GM12891 (cell line): ENCODE measurements around the gene FANK1.

Source experiments
- PAX5 ChIP-seq: IDR thresholded peaks from 2 replicates; pipeline ENCODE4 v1.6.1; 2011; ENCODE audit warnings: low read length, moderate library complexity, mild to moderate bottlenecking; ENCODE audit not compliant: insufficient read depth, severe bottlenecking
- POLR2A ChIP-seq: IDR thresholded peaks from 2 replicates; pipeline ENCODE4 v1.6.1; 2011; ENCODE audit warnings: low read depth, low read length, control low read depth
- POLR2AphosphoS5 ChIP-seq: IDR thresholded peaks from 2 replicates; pipeline ENCODE4 v1.6.1; 2011; ENCODE audit warnings: low read depth, low read length, control low read depth
- POU2F2 ChIP-seq: IDR thresholded peaks from 2 replicates; pipeline ENCODE4 v1.6.1; 2011; ENCODE audit warnings: low read depth, mild to moderate bottlenecking, control low read depth, low read length, moderate library complexity
- SPI1 ChIP-seq: IDR thresholded peaks from 2 replicates; pipeline ENCODE4 v1.6.1; 2011; ENCODE audit warnings: low read depth, low read length, control low read depth
- TAF1 ChIP-seq: IDR thresholded peaks from 2 replicates; pipeline ENCODE4 v1.6.1; 2011; ENCODE audit warnings: low read depth, low read length, control low read depth

DNA sequence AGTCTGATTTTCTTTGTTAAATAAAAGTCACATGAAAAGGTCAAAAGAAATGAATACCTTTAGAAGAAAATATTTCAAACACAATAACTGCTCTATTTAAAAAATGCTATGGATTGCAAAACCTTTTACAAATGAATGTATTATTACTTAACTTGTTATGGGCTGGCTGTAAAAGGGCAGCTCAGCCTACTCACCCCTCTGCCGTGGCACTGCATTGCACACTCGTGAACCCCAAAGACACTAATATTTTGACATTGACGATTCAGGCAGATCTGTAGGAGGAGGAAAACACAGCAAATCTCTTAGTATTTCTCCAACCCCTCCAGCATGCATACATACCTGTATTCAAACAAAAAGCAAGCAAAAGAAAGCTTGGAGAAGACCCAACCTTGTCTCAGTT lies 149.5 kb downstream of the FANK1 start:
- TF ChIP-seq POU2F2 (no peak), TAF1 (no peak), POLR2A (no peak), POLR2AphosphoS5 (no peak), SPI1 (no peak), PAX5 (no peak)
